Measurements from ENCODE around the gene DNASE2. TPM values are rescaled to one million over a fixed set of nuclear protein-coding genes. Genes with fewer than 3 reads are reported as not detected.

DNASE2 gene
- total RNA-seq, 1 donor from 2014 or later: 19.7 TPM

DNA sequence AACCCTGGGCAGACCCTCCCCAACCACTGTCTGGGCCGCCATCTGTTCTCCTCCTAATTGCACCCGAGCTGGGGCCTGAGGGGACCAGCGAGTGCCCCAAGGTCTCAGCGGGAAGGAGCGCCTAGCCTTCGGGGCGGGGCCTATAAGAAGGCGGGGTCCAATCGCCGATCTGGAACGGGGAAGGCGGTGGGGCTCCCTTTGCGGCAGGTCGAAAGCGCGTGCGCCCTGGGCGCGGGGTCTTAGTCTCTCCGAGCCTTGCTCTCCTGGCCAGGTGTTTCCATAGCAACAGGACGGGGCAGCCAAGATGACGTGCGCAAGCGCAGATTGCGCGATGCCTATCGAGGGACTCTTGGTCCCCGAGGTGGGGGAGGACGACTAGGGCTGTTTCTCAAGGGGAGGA is 40.2 kb downstream of the DNASE2 start:
- Histone ChIP-seq H3K27ac (replicated peaks) (no peak overlapping the region), H3K27me3 (ENCODE audit: low read depth) (peaks cover 98% of the 10 kb centered on the region), H3K9me3 (replicated peaks) (no peaks in the 10 kb centered on the region), H3K36me3 (no peaks in the 10 kb centered on the region), H3K4me3 (peak overlapping the region; percentile 43), H3K4me1 (peaks cover 24% of the 10 kb centered on the region)
- TF ChIP-seq, protein P1, sequence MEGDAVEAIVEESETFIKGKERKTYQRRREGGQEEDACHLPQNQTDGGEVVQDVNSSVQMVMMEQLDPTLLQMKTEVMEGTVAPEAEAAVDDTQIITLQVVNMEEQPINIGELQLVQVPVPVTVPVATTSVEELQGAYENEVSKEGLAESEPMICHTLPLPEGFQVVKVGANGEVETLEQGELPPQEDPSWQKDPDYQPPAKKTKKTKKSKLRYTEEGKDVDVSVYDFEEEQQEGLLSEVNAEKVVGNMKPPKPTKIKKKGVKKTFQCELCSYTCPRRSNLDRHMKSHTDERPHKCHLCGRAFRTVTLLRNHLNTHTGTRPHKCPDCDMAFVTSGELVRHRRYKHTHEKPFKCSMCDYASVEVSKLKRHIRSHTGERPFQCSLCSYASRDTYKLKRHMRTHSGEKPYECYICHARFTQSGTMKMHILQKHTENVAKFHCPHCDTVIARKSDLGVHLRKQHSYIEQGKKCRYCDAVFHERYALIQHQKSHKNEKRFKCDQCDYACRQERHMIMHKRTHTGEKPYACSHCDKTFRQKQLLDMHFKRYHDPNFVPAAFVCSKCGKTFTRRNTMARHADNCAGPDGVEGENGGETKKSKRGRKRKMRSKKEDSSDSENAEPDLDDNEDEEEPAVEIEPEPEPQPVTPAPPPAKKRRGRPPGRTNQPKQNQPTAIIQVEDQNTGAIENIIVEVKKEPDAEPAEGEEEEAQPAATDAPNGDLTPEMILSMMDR (IDR thresholded peaks at IDR 0.05; ENCODE audit: borderline replicate concordance): no peak
- intact Hi-C loops (cut with micrococcal nuclease): loop anchor here (5.0 to 10.0 kb wide), 2 partner anchors 34 to 76 kb away; partner anchors contain the start of gene RNASEH2A
- no peak for DNase-seq

DNA sequence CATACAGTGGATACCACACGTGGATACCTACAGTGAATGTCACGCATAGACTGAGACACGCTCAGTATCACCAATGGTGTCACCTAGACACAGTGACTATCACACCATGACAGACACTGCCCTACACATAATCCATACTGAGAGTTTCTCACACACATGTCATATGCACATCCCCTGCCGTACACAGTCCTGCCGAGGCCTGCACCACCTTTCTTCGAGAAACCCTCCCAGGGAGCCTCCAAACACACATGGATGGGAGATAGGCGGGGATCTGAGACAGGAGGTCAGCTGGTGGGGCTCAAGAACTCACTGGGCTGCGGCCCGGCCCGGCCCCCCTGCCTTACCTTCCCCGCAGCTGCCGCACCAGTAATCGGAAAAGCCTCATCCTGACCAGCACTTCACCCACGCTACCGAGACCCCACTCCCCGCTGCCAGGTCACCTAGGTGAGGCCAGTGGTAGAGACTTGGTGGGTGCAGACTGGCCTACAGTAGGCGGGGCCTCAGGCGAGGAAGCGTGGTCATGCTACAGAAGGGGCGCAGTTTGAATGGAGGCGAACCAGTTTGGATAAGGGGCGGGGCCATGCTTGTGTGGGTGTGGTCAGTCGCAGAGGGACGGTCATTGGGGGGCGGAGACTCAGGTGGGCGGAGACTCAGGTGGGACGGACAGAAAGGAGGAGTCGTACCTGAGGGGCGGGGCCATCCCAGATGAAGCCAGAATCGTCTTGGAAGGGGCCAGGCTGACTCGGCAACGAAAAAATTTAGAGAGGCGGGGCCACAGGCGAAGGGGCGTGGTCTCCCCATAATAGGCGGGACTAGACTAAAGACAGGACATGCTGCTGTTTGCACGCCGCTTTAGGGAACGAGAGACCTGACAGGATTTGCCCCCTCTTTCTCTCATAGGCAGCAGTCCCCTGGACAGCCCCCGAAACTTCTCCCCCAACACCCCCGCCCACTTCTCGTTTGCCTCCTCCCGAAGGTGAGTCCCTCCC is 40.9 kb downstream of the DNASE2 start:
- intact Hi-C loops (cut with micrococcal nuclease): loop anchor here (5.0 to 10.0 kb wide), 2 partner anchors 33 to 76 kb away; partner anchors contain the start of gene RNASEH2A
- Histone ChIP-seq H3K27me3 (ENCODE audit: low read depth) (peaks cover 98% of the 10 kb centered on the region), H3K36me3 (no peaks in the 10 kb centered on the region), H3K4me3 (peak overlapping the region; percentile 43), H3K27ac (replicated peaks) (no peak overlapping the region), H3K9me3 (replicated peaks) (no peaks in the 10 kb centered on the region), H3K4me1 (peaks cover 24% of the 10 kb centered on the region)
- DNase-seq: peak; percentile 25
- TF ChIP-seq, protein P1 (IDR thresholded peaks at IDR 0.05; ENCODE audit: borderline replicate concordance): no peak

DNA sequence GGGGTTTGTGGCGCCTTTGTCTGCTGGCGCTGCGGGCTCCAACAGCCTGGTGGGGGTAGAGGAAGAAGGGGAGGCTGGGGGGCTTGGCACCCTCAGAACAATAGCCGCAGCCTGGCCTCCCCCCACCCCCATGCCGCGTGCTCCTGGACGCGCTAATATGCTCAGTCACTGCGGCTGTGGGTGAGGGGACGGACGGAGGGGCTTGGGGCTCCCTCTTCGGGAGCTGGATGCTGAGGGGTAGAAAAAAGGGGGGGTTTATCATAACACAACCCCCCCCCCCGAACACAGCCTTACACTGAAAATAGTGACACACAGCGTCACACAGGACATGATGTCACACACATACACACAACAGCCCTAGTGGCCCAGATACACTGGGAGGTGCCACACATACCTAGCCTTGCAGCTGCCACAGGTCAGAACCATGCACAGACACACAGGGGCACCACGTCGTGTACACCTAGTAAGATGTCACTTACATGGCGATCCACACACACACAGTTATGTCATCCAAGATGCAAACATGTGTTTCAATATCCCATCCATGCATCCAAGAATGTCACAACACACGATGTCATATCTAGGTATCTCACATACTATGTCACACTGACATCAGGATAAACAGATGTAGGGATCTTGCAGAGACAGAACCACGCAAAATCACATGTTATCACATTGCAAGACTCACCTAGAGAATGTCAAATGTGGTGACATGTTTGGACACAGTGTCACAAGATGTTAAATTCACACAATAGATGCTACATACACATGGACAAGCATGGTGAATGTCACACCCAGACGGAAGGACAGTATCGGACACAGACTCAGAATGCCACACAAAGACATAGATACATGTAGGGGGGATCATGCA is 42.1 kb downstream of the DNASE2 start:
- H3K9me3 ChIP-seq (replicated peaks): no peaks in the 10 kb centered on the region
- DNase-seq: no peak
- H3K27ac ChIP-seq (replicated peaks): no peak overlapping the region
- peaks cover 100% of the 10 kb centered on the region for H3K27me3 ChIP-seq (ENCODE audit: low read depth)
- H3K36me3 ChIP-seq: no peaks in the 10 kb centered on the region
- intact Hi-C loops (cut with micrococcal nuclease): no loop called here
- H3K4me1 ChIP-seq: peaks cover 26% of the 10 kb centered on the region
- TF ChIP-seq, protein P1 (IDR thresholded peaks at IDR 0.05; ENCODE audit: borderline replicate concordance): no peak
- H3K4me3 ChIP-seq: peak overlapping the region; percentile 54

DNA sequence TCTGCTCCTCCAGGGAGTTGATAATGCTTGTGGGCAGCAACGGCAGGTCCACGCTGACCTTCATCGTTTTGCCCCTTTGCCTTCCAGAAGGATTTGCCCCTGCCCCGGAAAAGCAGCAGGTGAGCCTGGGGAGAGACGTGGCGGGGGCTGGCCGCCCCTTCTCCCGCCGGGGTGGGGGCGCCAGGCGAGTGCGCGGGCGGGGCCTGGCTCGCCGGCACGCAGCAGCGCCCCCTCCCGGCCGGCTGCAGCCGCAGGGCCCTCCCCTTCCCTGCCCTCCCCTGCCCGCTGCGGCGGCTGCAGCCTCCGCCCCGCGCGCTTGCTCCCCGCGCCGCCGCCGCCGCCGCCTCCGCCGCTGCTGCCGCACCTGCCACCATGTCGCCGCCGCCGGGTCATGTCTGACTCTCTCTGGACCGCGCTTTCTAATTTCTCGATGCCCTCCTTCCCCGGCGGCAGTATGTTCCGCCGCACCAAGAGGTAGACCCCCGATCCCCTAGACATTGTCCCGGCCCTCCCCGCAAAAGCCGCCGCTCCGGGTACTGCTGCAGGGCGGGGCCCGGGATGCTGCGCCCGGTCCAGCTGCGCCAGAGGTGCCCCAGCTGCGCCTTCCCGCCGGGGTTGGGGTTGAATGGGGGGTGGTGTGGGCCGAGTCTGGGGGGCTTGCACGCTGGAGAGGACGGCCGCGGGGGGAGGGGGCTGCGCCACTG is 42.9 kb downstream of the DNASE2 start, which contains the start of gene MAST1:
Gene MAST1, plus strand, starts transcription at position 334 of the 704 bp plus-strand sequence. Its CDS starts 58 bp downstream, at position 392.
- H3K4me3 ChIP-seq: peak within 1 kb of the TSS; percentile 54
- TF ChIP-seq, protein P1 (IDR thresholded peaks at IDR 0.05; ENCODE audit: borderline replicate concordance): peak; percentile 63
- no peaks in the 10 kb centered on the region for H3K36me3 ChIP-seq
- peaks cover 100% of the 10 kb centered on the region for H3K27me3 ChIP-seq (ENCODE audit: low read depth)
- no peak within 1 kb of the TSS for H3K27ac ChIP-seq (replicated peaks)
- no peak for DNase-seq
- no peaks in the 10 kb centered on the region for H3K9me3 ChIP-seq (replicated peaks)
- H3K4me1 ChIP-seq: peaks cover 33% of the 10 kb centered on the region
- intact Hi-C loops (cut with micrococcal nuclease): no loop called here
